SKM-1 (cell line): ENCODE results near the gene CABLES2.

Experiments
- DNase-seq: peaks from one replicate; lab custom pipeline; 2025; ENCODE audit not compliant: unreplicated experiment; lab: John Stamatoyannopoulos, UW

Gene CABLES2

DNA sequence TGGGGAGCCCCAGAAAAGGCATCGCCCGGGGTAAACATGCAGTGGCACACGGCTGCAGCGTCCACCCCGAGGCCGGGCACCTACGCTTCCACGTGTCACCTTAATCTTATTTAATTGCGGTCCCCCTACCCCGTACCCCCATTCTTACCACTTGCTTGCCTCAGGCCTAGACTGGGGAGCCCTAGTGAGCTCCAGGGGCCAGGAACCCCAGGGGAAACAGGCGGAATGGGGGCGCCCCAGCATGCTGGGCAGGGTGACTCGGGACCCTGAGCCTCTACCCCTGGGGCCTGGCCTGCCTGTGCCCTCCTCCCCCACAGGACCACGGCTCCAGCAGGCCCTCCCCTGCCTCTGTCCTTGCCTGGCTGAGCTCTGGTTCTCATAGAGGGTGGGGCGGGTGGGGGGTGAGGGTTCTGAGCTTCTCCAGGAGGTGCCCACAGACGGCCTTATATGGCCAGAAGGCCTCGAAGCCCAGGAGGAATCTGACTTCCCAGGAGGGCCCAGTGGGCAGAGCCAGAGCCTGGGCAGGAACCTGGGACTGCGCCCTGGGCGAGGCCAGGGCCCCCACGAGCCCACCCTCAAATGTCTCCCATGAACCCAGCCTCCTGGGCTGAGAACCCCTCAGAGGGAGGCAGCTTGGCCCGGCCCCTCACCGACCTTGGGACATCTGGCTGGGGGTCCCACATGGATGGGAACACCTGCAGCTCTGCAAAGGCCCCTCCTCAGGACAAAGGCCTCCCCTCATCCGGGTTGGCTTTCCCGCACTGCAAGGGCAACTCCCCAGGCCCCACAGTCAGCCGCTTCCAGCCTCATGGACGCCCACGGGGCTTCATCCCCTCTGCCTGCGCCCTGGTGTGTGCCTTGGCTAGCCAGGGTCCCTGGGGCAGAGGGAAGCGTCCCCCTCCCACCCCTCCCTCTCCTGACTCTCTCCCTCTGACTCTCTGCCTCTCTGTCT, 34.8 kb downstream of the CABLES2 start:
- DNase-seq, result no peak

GRCh38 chr20:62371588-62372041, 35.5 kb downstream of the CABLES2 start:
- no peak for DNase-seq

DNA sequence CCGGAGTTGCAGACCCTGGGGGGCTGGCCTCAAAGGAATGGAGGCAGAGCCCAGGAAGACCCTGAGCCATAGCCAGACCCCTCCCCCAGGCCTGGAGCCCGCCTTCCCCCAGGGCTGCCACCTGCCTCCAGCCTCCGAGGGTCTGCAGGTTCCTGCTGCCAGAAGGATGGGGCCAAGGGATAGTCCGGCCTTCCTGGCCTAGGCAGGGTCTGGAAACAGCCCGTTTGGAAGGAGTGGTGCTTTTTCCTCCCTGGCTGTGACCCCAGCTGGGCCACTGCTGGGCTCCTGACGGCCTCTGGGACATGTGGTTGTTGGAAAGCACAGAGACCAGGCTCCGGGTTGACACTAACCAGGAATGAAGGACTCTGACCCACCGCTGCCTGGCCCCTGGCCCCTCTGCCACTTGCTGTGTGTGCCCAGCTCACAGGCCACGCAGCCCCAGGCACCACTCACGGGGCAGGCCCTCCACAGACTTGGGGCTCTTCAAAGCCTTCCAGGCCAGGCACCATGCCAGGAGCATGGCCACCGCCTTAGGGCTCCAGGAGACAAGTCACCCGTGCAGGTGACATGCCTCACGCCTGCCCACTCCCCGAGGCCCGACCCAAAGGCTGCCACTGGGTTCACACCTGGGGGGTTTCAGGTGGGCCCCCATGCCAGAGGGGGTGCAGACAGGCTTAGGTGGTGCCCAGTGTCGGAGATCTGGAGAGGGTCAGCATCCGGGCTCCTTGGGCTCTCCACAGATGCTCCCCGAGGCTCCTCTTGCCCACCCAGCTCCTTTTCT, 36.1 kb downstream of the CABLES2 start:
- no peak for DNase-seq

GRCh38 chr20:62370115-62370806, 36.8 kb downstream of the CABLES2 start:
- DNase-seq, result no peak

- DNase-seq, result no peak
These were observed 37.3 kb downstream of the CABLES2 start for GRCh38 chr20:62369815-62370114.

GRCh38 chr20:62368976-62369814, 37.9 kb downstream of the CABLES2 start:
- no peak for DNase-seq

DNA sequence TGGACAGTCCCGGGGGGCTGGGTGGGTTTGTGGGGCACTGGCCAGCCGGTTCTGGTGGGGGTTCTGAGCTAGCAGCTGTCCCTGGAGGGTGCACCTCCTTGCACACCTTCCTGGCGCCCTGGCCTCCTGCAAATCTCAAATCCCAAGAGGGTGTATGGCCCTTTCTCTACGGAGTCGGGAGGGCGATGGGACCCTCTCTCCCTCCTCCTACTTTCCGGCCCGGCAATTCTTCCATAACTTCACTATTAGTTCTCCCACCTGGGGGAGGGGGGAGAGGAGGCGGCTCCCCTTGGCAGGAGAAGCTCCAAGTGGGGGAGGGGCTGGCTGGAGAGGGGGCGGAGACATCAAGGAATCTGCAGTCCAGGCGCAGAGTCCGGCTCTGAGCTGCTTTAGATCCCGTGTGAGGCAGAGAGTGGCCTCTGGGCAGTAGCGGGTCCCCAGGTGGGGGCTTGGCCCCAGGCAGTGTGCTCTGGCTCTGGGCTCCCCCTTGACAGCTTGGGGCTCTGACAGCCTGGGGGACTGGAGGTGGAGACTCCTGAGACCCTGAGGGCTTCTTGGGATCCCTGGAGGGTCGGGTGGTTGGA, 38.6 kb downstream of the CABLES2 start:
- DNase-seq, result no peak

- no peak for DNase-seq
These were observed 39.3 kb downstream of the CABLES2 start for GRCh38 chr20:62367633-62368391.

DNA sequence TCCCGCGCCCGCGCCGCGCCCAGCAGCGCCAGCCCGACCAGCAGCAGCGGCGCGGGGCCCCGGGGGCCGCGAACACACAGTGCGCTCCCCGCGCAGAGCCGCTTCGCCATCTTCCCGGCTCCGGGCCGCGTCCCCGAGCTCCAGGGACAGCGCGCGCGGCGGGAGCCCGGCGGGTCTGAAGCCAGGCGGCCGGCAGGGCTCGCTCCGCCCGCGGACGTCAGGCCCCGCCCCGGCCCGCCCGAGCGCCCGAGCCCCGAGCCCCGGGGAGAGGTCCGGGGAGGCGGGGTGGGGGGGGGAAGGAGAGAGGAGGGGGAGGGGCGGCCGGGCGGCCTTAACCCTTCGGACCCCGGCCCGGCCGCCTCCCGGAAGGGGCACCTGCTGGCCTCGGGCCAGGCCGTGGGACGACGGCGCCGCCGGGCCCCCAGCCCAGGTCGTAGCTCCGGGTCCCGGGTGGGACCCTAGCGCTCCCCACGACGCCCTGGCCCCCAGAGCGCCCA, 39.9 kb downstream of the CABLES2 start, which contains the start of gene LAMA5:
Gene LAMA5 (minus strand): TSS at position 177 of the 497 bp plus-strand sequence. CDS start 67 bp downstream, at position 110.
- DNase-seq, result no peak

DNA sequence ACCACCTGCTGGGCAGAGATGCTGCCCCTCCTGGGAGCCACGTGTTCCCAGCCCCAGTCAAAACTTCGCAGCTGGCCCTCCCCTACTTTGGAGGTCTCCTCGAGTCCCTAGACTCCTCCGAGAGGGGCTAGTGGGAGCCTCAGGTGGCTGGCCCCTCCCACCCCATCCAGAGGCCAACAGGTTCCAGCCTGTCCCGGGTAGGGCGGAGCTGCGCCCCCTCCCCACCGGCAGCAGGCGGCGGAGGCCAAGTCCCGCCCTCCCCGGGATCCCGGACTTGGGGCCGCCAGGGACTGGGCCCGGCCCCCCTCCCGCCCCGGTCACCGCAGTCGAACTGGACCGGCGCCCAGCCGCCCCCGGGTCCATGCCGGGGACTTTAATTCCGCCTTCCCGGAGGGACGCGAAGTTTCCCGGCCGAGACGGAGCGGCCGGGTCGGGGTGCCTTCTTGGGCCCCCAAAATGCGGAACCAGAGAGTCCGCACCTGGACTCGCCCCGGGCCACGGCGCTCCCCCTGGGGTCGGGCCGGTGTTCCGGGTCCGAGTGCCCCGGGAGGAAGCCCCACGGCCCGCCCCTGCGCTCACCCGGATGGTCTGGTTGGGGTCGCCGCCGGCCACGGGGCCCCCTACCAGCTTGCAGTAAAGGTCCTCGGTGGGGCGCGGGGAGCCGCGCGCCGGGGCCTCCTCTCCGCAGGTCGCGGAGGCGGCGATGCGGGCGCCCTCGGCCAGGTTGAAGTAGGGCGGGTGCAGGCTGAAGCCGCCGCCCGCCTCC, 40.5 kb downstream of the CABLES2 start:
- no peak for DNase-seq

GRCh38 chr20:62365814-62366369, 41.2 kb downstream of the CABLES2 start:
- DNase-seq, result no peak

DNA sequence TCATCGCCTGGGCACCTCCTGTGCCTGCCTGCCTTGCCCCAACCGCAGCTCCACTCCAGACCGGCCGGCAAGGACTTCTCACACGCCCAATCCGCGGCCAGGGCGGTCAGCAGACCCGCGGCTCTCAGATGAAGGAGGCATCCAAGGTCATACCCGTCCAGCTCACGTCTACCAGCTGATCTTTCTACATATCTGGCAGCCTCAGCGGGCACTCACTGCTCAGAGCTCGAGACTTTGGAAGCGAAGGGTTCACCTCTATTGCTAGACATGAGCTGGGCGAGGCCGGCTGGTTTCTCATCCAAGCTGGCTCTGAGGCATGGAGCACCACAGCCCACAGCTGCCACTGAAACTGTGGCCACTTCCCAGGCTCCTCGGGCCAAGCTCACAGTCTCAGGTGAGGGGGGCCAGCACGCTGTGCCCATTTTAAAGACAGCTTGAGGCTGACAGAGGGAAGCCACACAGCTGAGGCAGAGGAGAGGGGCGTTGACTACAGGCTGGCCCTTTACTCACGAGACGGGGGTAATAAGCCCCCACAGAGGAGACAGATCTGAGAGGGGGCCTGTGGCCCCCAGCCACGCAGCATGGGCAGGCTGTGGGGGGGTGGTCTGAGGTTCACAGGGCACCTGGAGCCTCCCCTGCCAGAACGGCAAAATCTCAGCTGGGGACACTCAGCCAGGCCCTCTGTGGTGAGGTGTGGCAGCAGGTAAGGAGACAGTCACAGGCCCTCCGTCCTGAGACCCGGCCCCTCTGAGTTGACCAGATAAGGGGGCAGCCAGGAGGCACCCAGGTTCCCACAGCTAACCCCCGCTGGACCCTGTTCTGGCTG, 42.0 kb downstream of the CABLES2 start:
- DNase-seq, result no peak

DNA sequence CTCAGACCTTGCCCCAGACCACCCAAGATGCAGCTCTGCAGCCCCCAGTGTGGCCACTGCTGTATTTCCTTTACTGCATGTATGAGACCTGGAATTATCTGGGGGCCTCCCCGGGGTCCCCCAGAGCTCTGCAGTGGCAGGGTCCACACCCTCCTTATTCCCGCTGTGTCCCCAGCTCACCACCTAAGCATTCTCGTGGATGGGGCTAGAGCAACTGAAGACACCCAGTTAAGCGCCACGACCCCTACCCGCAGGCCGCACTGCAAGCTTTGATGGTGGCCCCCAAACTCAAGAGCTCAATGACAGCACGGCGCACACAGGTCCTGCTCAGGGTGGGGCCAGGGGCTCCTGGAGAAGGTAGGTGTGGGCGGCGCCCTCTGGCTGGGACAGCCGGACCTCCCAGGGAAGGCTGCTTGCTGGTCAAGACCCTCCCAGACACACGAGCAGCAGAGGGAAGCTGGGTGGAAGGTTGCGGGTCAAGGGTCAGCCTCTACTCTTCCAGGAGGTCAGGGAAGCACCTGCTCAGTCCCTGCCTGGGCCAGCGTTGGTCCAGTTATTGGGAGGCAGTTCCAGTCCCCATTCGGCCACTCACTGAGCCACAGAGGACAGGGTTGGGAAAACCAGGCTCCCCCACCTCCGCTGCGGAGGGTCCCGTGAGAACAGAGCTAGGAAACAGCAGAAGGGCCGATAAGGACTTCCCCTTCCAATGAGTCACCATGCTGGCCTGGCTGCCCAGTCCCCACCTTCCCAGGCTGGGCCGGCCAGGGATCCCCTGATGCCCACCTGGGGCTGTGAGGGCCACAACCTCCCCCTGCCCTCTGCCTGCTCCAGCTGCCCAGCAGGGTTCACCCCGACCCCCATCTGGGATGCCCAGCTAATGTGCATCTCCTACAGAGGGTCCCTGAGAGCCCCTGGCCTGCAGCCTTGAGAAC, 42.9 kb downstream of the CABLES2 start:
- DNase-seq, result no peak

- no peak for DNase-seq
These were observed 43.8 kb downstream of the CABLES2 start for GRCh38 chr20:62362991-62363919.

DNA sequence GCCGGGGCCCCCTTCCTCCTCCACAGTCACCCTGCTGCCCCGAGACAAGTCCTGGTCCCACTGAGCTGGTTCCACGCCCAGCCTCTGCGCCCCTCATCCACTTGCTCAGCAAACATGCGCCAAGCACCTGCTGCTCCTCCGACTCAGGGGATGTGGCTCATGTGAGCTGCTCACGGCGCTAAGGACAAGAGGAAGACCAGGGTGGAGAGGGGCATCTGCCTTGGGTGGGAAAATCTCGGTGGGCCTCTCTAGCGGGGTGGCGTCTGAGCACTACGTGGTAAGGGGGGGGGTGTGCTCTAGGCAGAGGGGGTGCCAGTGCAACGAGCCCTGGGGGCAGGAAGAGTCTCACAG, 44.5 kb downstream of the CABLES2 start:
- no peak for DNase-seq
